Measurements from ENCODE around the gene PELO.

The PELO gene

DNA sequence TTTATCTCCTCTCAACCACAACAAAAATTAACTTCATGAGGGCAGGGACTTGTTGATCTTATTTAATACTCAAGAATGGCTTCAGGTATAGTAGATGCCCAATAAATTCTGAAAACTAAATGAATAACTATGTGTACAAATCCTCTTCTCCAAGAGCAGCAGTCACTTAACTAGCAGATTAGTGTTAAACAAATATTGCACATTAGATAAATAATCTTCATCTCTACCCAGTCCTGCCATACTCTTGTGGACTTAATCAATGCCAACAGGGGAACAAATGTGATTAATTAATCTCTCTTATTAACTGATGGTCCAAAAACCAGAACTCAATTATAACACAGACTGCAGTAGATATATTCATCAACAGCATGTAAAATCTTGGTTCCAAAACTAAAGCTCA lies 15.0 kb upstream of the PELO start:
- DNase-seq, result no peak

DNA sequence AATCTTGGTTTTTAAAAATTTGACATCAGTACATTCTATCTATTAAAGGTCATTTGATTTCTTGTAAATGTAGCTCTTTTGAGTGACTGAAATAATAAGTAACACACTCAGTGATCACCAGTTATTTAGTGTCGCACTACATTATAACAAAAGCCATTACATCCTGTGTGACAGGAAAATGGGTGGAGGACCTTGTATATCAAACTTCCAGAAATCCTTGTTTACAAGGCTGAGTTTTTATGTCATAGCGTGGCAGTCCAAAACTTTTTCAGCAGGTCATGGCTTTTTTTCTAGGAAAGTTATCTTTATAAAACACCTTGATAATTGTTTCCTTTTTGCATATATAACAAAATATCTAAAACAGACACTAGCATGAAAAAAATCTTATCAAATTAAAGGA lies 14.4 kb upstream of the PELO start:
- DNase-seq, result no peak

DNA sequence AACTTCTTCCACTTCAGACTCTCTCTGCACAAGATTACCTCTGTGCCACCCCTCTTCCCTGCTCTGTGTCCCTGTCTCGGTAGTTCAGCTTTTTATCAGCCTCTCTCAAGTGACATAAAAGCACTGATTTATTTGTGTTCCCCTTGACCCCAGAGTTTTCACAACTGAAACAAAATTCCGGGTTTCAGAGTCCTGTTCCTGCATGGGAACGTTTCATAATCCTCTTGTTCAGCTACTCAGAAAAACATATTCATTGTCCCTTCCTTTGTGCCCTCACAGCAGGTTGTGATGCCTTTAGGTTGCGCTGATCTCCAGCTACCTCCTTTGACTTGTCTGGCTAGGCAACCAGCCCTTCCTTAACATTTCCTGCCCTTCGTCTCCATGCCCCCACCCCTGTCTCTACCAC lies 13.7 kb upstream of the PELO start:
- no peak for DNase-seq

DNA sequence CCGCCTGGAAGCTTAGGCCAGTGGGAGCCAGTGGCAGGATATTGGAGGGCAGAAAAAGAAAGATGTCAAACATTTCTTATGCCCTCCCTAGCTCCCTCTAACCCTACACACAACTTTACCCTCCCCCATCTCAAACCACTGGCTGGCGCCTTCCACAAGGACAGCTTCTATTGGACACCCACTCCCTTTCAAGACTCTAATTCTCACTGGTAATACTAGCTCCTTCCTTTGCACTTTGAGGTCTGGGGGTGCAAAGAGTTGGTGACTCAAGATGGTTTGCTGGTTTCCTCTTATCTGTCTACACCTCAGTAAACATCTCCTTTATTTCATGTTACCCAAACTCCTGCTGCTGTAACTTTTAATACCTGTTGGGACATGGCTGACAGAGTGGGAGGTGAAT lies 11.6 kb upstream of the PELO start:
- no peak for DNase-seq

DNA sequence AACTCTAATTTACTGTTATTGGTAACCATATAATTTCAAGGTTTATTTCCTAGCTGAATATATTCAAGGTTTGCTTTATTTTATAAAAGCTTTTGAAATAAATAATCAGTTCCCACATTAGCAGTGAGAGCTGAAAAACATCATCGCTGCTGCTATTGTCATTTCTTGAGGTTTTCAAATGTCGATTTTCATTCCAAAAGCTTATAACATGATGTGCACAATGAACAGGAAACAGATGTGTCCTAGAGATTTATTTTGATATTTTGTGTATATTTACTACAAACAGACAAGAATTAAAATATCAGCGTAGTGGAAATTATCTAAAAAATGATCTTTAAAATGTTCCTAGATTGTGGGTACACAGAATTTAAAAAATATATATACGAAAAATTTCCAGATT lies 10.5 kb upstream of the PELO start:
- DNase-seq, result no peak

DNA sequence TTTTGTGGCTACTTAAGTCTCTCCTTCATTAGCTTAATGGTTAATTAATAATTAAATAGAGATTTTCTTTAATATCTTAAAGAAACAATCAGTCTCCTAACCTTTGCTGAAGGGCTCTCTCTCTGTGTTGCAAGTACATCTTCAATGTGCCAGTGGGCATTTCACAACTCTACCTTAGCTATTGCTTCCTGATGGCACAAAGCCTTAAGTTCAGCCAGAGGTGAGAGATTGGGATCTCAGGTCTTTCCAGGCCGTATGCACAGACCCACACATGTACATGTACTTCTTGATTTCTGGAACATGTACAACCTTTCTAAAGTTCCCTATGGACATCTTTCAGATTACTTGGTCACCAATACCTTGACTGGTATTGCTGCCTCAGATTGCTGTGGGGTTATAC lies 8.9 kb upstream of the PELO start:
- no peak for DNase-seq

DNA sequence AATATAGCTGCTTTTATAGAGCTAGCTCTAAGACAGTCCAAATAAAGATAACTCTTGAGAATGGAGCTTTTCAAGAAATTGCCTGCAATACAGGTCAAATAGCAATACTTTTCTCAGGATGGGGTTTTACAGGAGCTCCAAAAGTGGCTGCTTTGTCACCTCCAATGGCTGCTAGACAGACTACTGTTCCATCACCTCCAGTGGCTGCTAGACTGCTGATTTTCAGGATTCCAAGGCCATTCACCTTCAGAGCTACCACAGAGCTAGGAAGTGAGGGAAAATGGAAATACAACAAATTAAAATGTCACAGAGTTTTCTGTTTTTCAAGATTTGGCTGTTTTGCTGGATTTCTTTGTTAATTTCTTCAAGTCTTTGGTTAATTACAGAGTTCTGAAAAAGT lies 8.5 kb upstream of the PELO start:
- no peak for DNase-seq

DNA sequence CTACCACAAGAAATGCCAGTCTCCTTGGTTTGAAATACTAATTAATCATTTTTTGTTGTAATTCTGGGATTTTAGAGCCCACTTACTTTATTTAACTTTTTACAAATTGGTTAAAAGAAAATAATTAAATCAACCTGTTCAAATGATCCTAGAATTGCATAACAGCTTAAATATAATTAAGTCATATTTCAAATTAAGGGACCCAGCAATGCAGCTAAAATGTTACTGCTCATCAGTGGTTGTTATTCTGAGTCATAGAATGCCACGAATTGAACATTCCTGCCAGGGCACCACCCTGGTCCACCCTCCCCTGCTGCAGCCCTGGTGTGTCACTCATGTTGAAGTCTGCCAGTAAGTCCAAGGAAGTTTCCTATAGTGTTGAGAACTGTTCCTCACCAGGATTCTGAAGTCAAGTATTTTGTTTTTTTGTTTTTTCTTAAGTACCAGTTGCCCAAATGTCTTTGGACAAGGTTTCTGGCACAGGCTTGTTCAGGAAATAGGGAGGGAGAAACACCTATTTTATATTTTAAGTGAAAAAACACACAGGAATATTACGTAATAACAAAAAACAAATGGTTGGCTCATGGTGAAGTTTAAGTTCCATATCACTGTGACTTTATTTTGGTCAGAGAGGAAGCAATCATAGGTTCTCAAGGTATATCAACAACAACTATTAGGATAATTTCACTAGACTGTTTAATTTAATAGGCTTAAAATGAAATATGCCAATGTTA lies 4.3 kb upstream of the PELO start:
- no peak for DNase-seq

DNA sequence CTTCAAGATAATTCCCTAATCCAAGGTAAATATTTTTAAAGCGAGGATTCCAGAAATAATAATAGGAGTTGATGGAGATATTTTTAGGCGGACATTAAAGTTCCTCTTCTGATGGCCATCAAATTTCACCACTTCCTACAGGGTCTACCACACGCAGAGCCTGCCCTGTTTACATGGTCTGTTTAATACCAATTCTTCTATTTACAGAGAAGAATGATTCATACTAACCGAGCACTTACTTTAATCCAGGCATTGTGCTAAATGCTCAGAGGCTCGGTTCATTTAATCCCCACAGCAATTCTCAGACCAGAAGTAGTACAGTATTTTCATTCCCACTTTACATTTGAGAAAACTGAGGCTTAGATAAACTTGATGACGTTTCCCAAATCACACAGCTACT lies 3.0 kb upstream of the PELO start:
- no peak for DNase-seq

DNA sequence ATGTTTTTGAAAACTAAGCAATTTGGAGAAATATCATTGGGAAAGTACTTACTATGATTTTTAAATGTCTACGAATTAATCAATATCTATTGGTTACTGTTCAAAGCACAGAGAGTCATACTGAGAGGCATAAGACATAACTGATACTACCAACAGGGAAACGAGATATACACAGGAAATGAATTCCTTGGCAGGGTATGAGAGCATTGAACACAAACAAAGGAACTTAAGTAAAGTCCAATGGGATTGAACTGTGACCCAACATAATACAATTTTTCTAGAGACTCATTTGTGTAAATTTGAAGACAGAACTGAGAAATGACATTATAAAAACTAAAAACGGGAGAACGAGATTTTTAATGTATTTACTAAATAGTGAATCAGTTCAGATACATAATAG lies 1.3 kb upstream of the PELO start:
- DNase-seq, result no peak

DNA sequence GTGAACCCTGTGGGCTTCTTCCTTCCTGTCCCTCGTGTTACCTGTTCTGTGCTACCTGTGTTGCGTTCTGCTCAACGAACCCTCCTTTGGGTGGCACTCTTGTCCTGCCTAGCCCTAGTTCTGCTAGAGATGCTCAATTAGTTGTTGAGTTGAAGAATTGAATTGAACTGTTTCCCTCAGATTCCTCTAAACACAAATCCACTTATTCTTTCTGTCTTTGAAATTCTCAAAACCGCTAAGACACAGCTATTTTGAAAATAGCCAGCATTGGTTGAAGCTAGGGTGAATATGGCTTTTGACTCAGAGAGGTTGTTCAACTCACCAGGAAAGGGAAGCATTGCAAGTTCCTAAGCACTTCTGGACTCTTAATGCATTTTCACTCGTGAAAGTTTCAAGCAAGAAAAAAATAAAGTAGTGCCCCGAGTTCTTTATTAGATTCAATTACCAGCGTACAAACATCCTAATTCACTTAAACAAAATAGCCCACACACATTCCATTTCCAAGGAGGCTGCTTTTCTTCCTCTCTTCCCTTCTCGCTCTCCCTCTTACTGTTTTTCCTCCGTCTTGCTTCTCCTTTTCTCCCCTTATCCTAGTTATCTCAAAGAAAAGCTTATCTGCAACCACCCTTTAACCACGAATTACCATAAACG lies 642 bp upstream of the PELO start:
- DNase-seq, result no peak

DNA sequence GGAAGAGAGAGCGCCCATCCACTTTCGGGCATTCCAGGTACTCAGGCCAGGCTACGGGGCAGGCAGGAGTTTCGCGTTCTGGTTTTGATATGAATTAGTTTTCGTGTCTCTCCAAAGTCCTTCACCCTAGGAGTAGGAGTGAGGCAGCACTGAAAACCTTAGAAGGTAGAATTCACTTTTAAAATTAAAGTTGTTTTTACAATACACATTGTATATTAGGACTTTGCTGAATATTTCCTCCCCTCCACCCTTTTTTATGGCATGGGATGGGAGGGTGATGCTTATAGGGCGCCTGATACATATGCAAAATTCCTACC lies 747 bp downstream of the PELO start:
- no peak for DNase-seq

DNA sequence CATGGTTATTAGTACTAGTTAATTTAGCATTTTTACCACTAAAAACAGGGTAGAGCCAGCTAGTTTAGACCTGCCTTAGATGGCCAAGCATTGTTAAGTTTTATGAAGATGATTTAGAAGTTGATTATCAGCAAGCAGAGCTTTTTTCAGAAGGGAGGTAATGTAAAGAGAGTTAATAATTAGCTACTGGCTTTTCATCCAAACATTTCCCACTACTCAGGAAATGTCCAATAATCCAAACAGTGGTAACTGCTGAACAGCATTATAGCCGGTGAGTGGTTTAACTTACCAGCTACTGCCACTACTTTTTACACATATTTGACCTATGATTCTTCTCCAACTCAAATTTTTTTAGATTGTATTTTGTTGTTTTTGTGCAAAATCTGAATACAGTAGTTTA lies 1.7 kb downstream of the PELO start:
- no peak for DNase-seq

DNA sequence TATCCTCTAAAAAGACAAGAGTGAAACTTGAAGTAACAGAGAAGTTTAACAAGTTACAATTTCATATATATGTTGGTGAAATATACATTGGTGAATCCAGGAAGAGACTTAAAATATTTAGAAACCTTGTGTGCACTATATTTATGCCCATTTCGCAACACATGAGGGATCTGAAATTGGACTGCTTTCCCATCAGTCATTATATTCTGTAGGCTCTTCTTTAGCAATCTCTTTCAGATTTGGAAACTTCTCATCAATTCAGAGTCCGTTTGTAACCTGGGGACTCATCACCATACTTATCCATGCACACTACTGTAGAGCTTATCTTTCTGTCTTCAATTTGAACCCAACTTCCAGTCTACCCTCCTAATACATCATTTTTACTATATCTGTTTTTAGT lies 2.1 kb downstream of the PELO start:
- DNase-seq, result no peak

DNA sequence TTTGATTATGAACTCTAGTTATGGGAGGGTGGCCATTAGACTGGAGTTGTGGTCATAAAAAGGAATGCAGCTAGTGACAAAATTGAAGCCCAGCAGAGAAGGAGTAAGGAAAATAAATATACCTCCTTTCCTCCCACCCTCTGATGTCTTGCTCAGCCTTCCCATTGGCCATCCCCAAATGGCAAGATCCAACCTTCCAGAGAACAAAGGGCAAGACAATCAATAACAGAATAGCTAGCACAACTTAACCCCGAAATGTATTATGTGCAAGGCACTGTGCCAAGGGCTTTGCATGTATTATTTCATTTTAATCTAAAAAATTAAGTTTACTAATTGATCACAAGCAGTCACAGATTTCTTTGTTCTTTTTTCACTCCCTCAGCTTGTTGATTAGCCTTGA lies 3.6 kb downstream of the PELO start:
- no peak for DNase-seq

DNA sequence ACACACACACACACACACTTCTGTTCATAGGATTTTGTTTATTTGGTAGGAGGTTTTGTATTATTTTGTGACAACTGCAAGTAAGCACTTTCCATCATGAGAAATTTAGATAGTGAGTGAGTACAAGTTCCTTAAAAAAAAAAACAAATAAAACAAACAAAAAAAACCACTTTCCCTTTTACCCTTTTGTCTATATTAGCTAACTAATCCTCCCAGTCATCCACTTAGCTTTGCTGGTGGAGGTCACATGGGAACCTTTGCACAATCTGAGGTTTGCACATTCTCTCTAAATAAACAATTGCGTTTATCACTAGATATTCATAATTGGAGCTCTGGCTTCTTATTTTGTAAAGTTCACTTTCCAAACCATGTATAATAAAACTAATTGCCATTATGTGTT lies 6.8 kb downstream of the PELO start:
- no peak for DNase-seq

DNA sequence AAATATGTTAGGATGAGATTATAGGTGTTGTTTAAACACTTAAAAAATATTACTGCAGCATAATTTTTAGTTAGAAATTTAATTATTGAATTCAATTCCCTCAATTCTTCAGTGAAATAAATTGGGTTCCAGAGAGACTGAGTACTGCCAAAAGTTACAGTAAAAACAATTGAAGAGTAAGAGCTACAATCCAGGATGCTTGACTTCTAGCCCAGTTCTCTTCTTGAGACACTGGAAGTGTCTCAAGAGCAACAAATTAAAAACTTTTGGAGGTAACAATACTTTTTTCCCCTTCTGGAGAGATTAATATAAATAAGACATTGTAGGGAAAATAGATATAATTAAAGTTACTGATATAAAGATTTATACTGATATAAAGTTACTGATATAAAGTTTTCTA lies 8.3 kb downstream of the PELO start:
- DNase-seq, result no peak

DNA sequence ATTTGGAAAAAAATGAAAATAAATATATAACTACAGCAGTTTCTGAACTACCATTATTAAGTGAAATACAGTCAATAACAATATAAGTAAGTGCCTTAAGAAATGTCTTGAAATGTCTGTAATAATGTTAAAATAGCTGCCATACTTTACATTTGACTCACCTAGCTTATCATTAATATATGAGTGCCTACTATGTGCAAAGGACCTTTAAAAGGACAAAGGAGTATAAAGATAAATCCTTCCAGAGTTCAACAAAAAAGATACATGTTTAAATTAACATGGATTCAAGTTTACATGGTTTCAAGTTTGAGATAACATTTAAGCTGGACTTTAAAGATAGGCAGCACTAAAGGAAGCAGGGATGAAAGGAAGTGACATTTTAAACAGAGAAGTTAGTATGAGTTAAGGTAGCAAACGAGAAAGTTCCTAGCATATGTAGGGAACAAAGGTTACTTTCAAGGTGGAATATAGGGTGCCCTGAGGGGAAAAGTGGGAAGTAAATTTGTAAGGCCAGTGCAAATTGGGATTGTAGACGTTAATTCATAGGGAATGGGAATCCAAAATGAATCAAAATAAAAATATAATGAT lies 8.9 kb downstream of the PELO start:
- DNase-seq, result no peak

DNA sequence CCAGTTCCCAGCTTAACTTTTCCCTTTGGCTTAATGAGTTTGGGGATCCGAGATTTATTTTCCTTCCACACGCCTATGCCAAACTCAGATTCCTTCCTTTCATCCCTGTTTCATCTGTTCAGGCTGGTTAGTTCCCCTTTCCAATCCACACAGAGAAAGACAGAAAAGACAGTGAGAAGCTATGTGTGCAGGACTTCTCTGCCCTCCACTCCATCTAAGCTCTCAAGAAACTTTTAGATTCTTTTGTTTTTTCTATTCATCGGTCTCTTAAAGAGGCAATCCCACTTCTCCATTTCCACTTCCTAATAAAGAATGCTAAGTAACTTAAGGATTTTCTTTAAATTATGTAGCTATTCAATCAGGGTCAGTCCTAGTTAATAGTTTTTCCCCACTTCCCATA lies 11.2 kb downstream of the PELO start:
- DNase-seq, result no peak

DNA sequence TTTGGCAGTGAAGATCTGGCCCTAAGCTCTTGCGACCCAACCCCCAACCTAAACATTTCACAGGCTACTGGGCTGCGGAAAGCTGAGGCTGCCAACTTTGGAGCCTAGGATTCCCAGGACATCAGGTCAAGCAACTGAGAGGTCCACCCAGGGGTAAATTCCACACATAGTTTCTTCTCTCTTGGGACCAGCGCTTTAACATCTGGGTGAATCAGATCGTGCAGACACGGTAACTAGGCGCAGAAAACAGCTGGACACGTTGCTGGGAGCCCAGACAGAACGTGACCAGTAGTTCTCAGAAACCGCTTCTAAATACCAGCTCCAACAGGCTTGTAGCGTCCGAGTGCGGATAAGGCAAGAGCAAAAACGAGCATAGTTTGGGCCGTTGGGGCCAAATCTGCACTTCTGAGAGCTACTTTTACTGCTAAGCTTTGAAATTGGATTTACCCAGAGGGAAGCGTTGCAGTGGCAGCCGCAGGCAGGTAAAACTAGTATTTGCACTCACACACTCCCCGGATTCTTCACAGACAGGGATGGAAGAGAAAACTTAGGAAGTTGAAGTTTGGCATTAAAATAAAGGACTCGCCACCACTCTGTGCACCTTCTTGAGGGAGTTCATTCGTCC lies 11.8 kb downstream of the PELO start:
- peak in 1 of 2 experiments; percentile 33 for DNase-seq

DNA sequence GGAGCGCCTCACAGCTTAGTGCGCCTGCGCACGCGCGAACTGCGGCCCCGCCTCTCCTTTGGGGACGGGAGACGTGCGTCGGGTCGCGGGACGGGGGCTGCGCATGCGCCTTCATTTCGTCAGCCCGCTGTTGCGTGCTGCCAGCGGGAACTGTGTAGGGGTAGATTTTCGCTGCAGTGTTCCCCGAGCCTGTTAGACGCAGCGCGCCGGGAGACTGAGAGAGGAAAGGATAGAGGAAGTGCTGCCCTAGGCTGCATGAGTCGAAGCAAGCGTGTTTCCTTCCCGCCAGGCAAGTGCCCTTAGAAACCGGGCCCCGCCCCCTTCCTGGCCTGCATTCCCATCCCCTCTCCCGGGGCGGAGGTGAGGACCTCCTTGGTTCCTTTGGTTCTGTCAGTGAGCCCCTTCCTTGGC lies 12.3 kb downstream of the PELO start:
- peak; percentile 87 to 90 for DNase-seq

DNA sequence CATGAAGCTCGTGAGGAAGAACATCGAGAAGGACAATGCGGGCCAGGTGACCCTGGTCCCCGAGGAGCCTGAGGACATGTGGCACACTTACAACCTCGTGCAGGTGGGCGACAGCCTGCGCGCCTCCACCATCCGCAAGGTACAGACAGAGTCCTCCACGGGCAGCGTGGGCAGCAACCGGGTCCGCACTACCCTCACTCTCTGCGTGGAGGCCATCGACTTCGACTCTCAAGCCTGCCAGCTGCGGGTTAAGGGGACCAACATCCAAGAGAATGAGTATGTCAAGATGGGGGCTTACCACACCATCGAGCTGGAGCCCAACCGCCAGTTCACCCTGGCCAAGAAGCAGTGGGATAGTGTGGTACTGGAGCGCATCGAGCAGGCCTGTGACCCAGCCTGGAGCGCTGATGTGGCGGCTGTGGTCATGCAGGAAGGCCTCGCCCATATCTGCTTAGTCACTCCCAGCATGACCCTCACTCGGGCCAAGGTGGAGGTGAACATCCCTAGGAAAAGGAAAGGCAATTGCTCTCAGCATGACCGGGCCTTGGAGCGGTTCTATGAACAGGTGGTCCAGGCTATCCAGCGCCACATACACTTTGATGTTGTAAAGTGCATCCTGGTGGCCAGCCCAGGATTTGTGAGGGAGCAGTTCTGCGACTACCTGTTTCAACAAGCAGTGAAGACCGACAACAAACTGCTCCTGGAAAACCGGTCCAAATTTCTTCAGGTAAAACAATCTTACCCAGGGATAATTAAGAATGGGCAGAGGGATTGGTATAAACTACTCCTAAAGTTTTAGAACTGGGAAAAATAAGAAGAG lies 12.9 kb downstream of the PELO start:
- peak; percentile 21 to 42 for DNase-seq

DNA sequence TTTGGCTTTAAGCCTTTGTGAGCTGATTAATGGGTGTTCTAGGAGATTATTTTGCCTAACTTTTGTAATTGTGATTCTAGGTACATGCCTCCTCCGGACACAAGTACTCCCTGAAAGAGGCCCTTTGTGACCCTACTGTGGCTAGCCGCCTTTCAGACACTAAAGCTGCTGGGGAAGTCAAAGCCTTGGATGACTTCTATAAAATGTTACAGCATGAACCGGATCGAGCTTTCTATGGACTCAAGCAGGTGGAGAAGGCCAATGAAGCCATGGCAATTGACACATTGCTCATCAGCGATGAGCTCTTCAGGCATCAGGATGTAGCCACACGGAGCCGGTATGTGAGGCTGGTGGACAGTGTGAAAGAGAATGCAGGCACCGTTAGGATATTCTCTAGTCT lies 13.6 kb downstream of the PELO start:
- peak in 1 of 2 experiments; percentile 3 for DNase-seq

Measured in NCI-H524 (cell line).